Left renal pelvis (tissue), 4 donors: ENCODE data around the gene SH3YL1. TPM values are rescaled to one million over a fixed set of nuclear protein-coding genes. Genes with fewer than 3 reads are reported as not detected.
A peak's percentile ranks its signal among the peaks of the same experiment; 100 is the strongest.

Experiments used
- DNase-seq, 4 donors: peaks; one replicate each; pipeline ENCODE4 v3.0.0-alpha.2; 2013; ENCODE audit warnings: low read depth in 4 of 4, low spot score in 3 of 4
- polyA plus RNA-seq, 4 donors: library from polyadenylated mRNA; unstranded; fragments of 120-200 nt; gene quantifications; one replicate each; pipeline ENCODE4 v1.2.1, GENCODE V29; 2013; ENCODE audit not compliant: insufficient read length in 4 of 4

The SH3YL1 gene
- polyA plus RNA-seq, 4 donors, result 47.7 to 124 (median 108) TPM

- no peak for DNase-seq
Observed at GRCh38 chr2:259789-260331, 4.0 kb downstream of the SH3YL1 start.

DNA sequence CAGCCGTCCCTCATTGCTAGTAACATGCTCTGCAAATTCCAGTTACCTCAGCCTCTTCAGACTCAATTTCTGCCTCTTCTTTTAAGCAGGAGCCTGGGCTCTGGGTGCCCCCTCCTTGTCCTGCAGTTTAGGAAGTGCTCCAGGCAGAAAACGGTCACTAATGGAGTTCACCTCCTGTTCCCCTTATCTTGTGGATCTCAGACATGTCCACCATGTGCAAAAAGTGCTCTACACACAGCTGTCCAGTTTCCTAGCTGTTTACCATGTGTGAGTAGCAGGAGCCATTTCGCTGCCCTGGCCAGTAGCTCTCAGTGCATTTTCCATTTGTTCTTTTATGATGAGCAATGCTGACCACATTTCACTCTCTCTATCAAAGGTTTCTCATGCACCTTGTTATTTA lies 4.9 kb downstream of the SH3YL1 start:
- no peak for DNase-seq

- DNase-seq, result no peak
Observed at GRCh38 chr2:257842-258241, 6.0 kb downstream of the SH3YL1 start.

GRCh38 chr2:257429-257828 lies 6.4 kb downstream of the SH3YL1 start:
- no peak for DNase-seq

DNA sequence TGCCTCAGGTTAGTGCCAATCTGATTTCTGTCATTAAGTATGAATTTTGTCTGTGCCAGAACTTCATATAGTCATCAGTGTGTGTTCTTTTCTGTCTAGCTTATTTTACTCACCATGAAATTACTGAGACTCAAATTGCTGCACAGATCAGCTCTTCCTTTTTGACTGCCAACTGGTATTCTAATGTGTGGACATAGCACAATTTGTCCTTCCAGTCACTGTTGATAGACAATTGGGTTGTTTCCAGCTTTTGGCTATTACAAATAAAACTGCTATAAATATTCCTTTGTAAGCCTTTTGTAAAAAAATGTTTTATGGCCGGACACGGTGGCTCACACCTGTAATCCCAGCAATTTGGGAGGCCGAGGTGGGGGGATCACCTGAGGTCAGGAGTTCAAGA lies 7.7 kb downstream of the SH3YL1 start:
- DNase-seq, result no peak

GRCh38 chr2:255195-255594 lies 8.6 kb downstream of the SH3YL1 start:
- no peak for DNase-seq

DNA sequence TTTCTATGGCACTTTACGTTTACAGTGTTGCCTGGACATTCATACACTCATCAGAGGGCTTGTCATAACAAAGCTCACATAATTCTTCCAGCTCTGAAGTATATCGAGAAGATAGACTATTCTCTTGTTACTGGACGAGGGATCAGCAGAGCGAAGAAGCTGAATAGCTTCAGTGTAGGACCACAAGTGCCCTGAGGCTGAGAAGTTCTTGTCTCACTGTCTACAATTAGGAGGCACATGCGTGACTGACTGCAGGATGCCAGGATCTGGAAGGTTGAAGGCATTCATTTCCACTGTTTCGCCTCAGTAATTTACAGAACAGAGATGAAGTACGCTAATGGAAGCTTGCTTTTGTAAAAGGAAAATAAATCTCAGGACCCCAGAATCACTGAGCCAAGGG lies 9.6 kb downstream of the SH3YL1 start:
- DNase-seq, result no peak

- no peak for DNase-seq
Observed at GRCh38 chr2:253202-253638, 10.6 kb downstream of the SH3YL1 start.

GRCh38 chr2:252001-252602 lies 11.7 kb downstream of the SH3YL1 start:
- DNase-seq, result no peak

DNA sequence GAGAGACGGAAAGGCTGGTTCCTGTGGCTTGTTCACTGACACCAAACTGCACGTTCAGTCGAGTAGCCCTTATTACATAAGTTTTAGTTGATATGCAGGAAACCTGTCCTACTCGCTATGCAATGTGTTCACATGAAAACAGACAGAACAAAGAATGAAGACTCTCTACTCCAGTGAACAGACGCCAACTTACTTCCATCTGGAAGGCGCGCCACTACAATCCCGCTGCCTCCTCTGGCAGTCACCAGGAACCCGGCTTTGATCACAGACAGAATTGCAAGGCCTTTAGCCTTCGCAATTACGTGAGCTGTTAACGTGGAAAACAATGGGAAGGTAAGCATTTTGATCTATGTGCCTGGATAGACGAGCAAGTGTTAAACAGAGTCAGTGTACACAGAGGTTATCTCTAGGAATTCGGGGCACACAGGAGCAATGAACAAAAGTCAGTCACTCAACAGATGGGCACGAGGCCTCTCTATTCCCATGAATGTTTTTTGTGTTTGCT lies 14.2 kb downstream of the SH3YL1 start:
- no peak for DNase-seq

- no peak for DNase-seq
Observed at GRCh38 chr2:248724-249123, 15.1 kb downstream of the SH3YL1 start.

DNA sequence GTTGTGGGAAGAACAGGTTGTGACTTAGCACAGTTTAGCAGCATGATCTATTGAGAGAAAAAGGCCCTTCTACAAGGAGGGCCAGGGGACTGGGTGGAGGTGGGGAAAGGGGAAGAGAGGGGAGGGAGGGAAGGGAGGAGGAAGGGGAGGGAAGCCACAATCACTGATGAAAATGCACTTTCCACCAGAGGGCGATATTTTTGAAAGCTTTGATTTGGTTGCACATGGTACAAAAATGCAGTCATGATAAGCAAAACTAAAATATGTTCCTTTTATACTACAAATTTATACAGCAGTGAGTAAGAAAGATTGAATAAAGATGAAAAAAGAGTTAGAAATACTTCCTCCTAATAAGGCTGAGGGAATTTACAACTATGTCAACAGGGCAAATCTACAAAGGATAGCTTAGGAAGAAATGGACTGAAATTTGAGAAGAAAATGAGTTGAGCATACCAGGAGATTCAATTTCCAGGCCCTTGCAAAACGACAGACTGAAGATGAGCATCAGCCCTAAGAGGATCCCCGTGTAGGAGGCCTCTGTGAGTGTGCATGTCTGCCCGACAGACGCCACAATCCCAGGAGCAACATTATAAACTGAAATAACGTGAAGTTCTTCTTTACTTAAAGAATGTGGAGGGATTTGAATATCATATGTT lies 17.2 kb downstream of the SH3YL1 start:
- DNase-seq, result peak in 1 of 4 donors; percentile 51

- no peak for DNase-seq
Observed at GRCh38 chr2:244547-244946, 19.3 kb downstream of the SH3YL1 start.

DNA sequence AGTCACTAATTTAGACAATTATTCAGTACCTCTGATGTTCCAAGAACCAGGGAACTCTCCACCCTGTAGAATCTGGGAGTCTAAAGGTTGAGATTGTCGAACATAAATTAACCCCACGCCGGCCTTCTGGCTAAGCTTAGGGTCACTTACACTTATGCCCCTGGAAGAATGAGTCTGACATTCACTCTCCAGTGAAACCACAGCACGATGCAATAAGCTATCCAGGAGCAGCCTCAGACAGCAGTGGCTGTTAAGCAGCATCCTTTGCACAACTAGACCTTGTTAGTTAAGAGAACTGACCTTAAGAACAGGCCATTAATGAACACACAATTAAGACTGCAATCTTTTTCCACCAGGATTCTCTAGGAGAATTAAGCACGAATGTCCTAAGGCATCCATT lies 25.0 kb downstream of the SH3YL1 start:
- DNase-seq, result no peak

GRCh38 chr2:238431-238830 lies 25.4 kb downstream of the SH3YL1 start:
- no peak for DNase-seq

- DNase-seq, result no peak
Observed at GRCh38 chr2:237878-238277, 26.0 kb downstream of the SH3YL1 start.

- no peak for DNase-seq
Observed at GRCh38 chr2:236993-237539, 26.8 kb downstream of the SH3YL1 start.

- no peak for DNase-seq
Observed at GRCh38 chr2:234421-234820, 29.4 kb downstream of the SH3YL1 start.

DNA sequence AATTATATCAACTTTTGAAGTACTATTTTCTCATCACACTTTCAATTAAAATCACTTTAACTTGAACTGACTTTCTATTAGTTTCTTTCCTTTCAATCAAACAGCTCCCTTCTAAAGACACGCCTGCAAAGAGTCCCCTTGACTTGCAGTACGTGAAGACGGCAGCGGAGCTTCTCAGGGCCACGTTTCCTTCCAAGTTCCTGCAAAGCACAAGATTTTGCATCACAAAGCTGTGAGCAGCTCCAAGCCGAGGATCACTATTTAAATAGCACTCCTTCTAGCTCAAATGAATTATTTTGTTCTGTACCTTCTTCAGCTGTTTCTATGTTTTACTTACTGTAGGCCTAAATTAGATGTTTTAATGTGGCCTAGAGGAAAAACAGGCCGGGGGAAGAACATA lies 30.8 kb downstream of the SH3YL1 start:
- DNase-seq, result no peak

- DNase-seq, result no peak
Observed at GRCh38 chr2:231521-232185, 32.2 kb downstream of the SH3YL1 start.

DNA sequence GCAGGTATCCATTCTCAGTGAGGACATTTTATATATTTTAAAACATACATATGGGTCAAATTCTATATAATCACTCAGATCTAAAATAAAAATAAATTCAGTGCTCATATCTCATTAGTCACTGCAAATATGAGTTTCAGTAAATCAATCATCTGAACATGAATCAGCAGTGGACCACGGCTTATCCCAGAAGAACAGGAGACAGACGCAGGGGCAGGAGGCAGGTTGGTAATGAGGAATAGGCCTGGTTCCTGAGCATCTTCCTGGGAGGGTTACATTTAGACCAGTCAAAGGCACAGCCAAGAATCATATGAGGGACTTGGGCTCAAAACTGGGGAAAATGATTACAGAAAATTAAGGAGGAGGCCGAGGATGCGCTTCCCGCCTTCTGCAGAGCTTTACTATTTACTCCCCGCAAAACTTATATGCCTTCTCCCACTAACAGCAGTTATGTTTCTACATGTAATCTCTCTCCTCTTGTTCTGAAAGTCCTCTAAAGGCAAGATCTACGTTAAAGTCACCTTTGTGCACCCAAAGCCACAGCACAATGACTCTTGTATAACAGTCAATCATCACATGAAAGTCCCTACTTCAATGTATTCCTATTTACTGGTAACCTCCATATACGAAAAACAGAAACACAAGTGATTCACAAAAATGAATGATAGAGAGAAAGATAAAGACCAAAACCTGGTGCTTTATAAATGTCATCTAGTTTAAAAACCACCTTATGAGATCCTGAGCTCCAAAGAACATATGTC lies 35.1 kb downstream of the SH3YL1 start:
- no peak for DNase-seq
